ENCODE data around the gene CCDC146.
"Not testable (repeated sequence)": the region's sequence is repeated elsewhere in the genome, so short reads cannot be mapped to it uniquely, and the experiment has no call there.

CCDC146 gene

GRCh38 chr7:77330169-77330882, 207.9 kb downstream of the CCDC146 start:
- TF ChIP-seq, protein P1, sequence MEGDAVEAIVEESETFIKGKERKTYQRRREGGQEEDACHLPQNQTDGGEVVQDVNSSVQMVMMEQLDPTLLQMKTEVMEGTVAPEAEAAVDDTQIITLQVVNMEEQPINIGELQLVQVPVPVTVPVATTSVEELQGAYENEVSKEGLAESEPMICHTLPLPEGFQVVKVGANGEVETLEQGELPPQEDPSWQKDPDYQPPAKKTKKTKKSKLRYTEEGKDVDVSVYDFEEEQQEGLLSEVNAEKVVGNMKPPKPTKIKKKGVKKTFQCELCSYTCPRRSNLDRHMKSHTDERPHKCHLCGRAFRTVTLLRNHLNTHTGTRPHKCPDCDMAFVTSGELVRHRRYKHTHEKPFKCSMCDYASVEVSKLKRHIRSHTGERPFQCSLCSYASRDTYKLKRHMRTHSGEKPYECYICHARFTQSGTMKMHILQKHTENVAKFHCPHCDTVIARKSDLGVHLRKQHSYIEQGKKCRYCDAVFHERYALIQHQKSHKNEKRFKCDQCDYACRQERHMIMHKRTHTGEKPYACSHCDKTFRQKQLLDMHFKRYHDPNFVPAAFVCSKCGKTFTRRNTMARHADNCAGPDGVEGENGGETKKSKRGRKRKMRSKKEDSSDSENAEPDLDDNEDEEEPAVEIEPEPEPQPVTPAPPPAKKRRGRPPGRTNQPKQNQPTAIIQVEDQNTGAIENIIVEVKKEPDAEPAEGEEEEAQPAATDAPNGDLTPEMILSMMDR (conservative IDR thresholded peaks at IDR 0.05; ENCODE audit: low read depth, low read length), result no peak
- no peak for DNase-seq (ENCODE audit: low read depth)
- H3K4me3 ChIP-seq (ENCODE audit: low read depth, low read length), result no peak overlapping the region

- no peak overlapping the region for H3K4me3 ChIP-seq (ENCODE audit: low read depth, low read length)
- peak; percentile 95 for DNase-seq (ENCODE audit: low read depth)
- TF ChIP-seq, protein P1 (conservative IDR thresholded peaks at IDR 0.05; ENCODE audit: low read depth, low read length), result peak; percentile 80
Measured at GRCh38 chr7:77331938-77332695, 209.7 kb downstream of the CCDC146 start.

- DNase-seq (ENCODE audit: low read depth); H3K4me3 ChIP-seq (ENCODE audit: low read depth, low read length): not testable (repeated sequence)
Measured at GRCh38 chr7:77334039-77334438, 211.6 kb downstream of the CCDC146 start.

DNA sequence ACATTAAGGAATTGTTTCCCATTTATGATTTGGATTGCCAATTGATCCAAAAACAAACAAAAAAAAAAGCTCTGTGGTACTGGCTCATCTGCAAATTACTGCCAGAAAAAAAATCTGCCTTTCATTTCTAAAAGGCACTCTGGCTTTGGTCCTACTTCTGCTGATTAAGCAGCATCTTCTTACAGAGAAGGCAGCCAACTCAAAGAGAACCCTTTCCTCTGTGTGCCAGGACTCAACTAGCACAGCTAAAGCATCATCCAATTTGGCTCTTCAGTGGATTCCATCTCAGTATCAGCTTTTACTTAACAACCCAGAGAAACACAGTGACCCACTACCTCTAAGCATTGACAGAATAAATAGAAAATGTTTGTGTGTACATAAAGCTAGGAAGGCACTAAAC, 213.2 kb downstream of the CCDC146 start:
- no peak overlapping the region for H3K4me3 ChIP-seq (ENCODE audit: low read depth, low read length)
- no peak for DNase-seq (ENCODE audit: low read depth)
- TF ChIP-seq, protein P1 (conservative IDR thresholded peaks at IDR 0.05; ENCODE audit: low read depth, low read length), result no peak

DNA sequence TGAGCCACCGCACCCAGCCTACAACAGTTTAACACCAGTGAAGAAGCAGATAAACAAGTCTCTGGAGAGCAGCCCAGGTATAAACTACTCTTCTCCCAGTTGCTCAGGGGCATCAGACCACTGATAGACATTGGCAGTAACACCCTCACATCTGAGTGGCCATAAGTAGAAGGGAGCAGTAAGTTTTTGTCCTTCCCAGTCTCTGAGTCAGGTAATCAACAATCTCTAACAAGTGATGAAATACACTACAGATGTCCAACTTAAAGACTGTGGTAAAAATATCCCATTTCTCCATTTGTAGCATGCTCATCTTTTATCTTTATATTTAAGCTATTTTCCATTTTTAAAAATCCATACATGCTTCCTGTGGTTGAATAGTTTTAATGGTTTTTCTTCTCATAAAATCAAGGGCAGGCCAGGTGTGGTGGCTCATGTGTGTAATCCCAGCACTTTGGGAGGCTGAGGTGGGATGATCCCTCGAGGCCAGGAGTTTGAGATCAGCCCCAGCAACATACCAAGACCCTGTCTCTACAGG, 215.1 kb downstream of the CCDC146 start:
- no peak overlapping the region for H3K4me3 ChIP-seq (ENCODE audit: low read depth, low read length)
- TF ChIP-seq, protein P1 (conservative IDR thresholded peaks at IDR 0.05; ENCODE audit: low read depth, low read length), result no peak
- DNase-seq (ENCODE audit: low read depth), result no peak

DNA sequence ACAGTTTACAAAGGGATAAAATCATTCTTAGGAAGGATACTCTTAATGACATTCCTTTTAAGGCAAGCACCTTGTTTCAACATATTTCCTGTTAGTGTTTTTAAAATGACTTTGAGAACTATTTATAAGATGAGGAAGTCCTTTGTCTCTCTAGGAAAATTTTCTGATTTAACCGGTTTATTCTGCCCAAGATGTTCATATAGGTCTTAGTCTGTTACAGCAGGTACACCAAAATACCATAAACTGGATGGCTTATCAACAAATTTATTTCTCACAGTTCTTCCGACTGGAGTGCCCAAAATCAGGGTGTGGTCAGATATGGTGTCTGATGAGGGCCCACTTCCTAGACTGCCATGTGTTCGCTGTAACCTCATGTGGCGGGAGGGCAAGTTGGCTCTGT, 215.8 kb downstream of the CCDC146 start:
- H3K4me3 ChIP-seq (ENCODE audit: low read depth, low read length), result no peak overlapping the region
- TF ChIP-seq, protein P1 (conservative IDR thresholded peaks at IDR 0.05; ENCODE audit: low read depth, low read length), result no peak
- DNase-seq (ENCODE audit: low read depth), result no peak

DNA sequence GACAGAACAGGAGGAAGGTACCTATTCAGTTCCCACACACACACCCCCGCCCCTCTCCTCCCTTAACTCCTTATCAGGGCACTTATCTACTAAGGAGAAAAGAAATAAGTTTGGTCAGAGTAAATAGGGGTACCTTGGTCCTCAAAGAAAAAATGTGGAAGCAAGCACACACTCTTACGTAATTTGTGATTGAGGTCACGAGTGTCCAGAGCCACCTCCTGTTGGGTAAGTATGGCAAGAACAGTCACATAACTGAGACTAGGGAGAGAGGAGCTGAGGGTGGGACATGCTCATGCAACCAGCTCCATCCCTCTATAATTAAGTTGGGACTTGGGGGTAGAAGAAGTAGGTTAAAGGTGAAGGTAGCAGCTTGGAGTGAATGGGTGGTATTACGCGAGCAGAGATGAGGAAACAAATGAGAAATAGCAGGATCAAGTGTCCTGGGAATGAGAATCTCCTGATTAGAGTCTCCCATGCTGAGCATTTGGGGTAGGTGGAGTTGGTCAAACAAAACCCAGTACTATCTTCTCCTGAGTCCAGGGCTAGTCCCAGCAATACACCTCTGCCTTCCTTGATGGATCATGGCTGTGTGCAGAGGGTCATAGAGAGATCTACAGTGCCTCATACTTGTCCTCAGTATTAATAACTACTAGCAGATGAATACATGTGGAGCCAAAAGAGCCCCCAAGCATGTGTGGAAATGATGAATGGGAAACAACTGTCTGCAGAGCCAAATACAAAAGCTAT, 216.6 kb downstream of the CCDC146 start:
- DNase-seq (ENCODE audit: low read depth), result peak; percentile 63

More for the DNA sequence above, 216.6 kb downstream of the CCDC146 start:
- H3K4me3 ChIP-seq (ENCODE audit: low read depth, low read length), result no peak overlapping the region
- TF ChIP-seq, protein P1 (conservative IDR thresholded peaks at IDR 0.05; ENCODE audit: low read depth, low read length), result no peak

Data from choroid plexus epithelial cell (primary cell).